GM18519 (cell line): ENCODE measurements around the gene PKHD1.

ENCODE experiments used
- ATAC-seq: cut with Tn5 transposase; IDR thresholded peaks from one replicate; pipeline ENCODE4 v1.9.1; 2021; ENCODE audit warnings: mild to moderate bottlenecking, moderate library complexity; ENCODE audit not compliant: unreplicated experiment, low FRiP score

The PKHD1 gene

GRCh38 chr6:51720327-51720726 lies 367.1 kb downstream of the PKHD1 start:
- no peak for ATAC-seq

- ATAC-seq, result no peak
Measured at GRCh38 chr6:51719297-51719696, 368.1 kb downstream of the PKHD1 start.

- ATAC-seq, result no peak
Measured at GRCh38 chr6:51718533-51718932, 368.9 kb downstream of the PKHD1 start.

- ATAC-seq, result no peak
Measured at GRCh38 chr6:51717477-51717876, 369.9 kb downstream of the PKHD1 start.

- ATAC-seq, result no peak
Measured at GRCh38 chr6:51711876-51712275, 375.5 kb downstream of the PKHD1 start.

GRCh38 chr6:51706086-51706485 lies 381.3 kb downstream of the PKHD1 start:
- no peak for ATAC-seq

- no peak for ATAC-seq
Measured at GRCh38 chr6:51704932-51705540, 382.4 kb downstream of the PKHD1 start.

GRCh38 chr6:51702851-51703250 lies 384.6 kb downstream of the PKHD1 start:
- no peak for ATAC-seq

GRCh38 chr6:51684603-51685002 lies 402.8 kb downstream of the PKHD1 start:
- no peak for ATAC-seq

- no peak for ATAC-seq
Measured at GRCh38 chr6:51684038-51684437, 403.4 kb downstream of the PKHD1 start.

GRCh38 chr6:51678905-51679620 lies 408.4 kb downstream of the PKHD1 start:
- peak; percentile 80 for ATAC-seq

GRCh38 chr6:51678274-51678673 lies 409.1 kb downstream of the PKHD1 start:
- ATAC-seq, result no peak

- no peak for ATAC-seq
Measured at GRCh38 chr6:51675922-51676275, 411.5 kb downstream of the PKHD1 start.

GRCh38 chr6:51675020-51675921 lies 412.1 kb downstream of the PKHD1 start:
- ATAC-seq, result no peak

- ATAC-seq, result no peak
Measured at GRCh38 chr6:51663525-51663924, 423.9 kb downstream of the PKHD1 start.

GRCh38 chr6:51660767-51661166 lies 426.6 kb downstream of the PKHD1 start:
- ATAC-seq, result no peak

- no peak for ATAC-seq
Measured at GRCh38 chr6:51657491-51657890, 429.9 kb downstream of the PKHD1 start.

GRCh38 chr6:51655517-51655916 lies 431.9 kb downstream of the PKHD1 start:
- ATAC-seq, result no peak

- no peak for ATAC-seq
Measured at GRCh38 chr6:51654647-51655046, 432.8 kb downstream of the PKHD1 start.

- ATAC-seq, result no peak
Measured at GRCh38 chr6:51651132-51651817, 436.1 kb downstream of the PKHD1 start.

GRCh38 chr6:51648774-51649173 lies 438.6 kb downstream of the PKHD1 start:
- ATAC-seq, result no peak
